HepG2 (cell line): ENCODE results near the gene KANSL1. TPM values are rescaled to one million over a fixed set of nuclear protein-coding genes. Genes with fewer than 3 reads are reported as not detected.

Experiments
- ATAC-seq: fragments of 200-7000 bp; cut with Tn5 transposase; 3 replicates; pipeline ENCODE4 v1.9.1; 2020; ENCODE audit warnings: mild to moderate bottlenecking, moderate library complexity
- BruUV-seq: library from RNA; stranded (reverse); fragments of 400-500 nt; replicated peaks from 2 replicates; lab custom pipeline; 2021; lab: Mats Ljungman, UMichigan
- CTCF ChIA-PET: fragments of 300-600 bp; formaldehyde crosslinking; extraction: SDS; loops from one replicate; lab custom pipeline; 2021; ENCODE audit warnings: low total read pairs, inconsistent platforms, low intra/inter-chr PET ratio; lab: Yijun Ruan, JAX
- POLR2A ChIA-PET: fragments of 350-600 bp; sonication (Branson Sonifier 250); formaldehyde crosslinking; loops from one replicate; lab custom pipeline; 2020; ENCODE audit warnings: antibody characterized with exemption, inconsistent platforms; lab: Yijun Ruan, JAX
- DNase-seq: peaks from one replicate; pipeline ENCODE4 v3.0.0-alpha.2; 2015; ENCODE audit warnings: low spot score
- FAIRE-seq: peaks from 3 replicates; lab custom pipeline; 2011; peaks lifted over from hg19 to GRCh38; lab: Jason Lieb, UNC
- H2AFZ ChIP-seq: one replicate; pipeline ENCODE4 v1.6.1; 2011; ENCODE audit warnings: low read length, inconsistent platforms
- H3K27ac ChIP-seq: fragments of 300-600 bp; 3 replicates; pipeline ENCODE4 v1.8.0; 2011; ENCODE audit warnings: mixed run types, mild to moderate bottlenecking, mixed read lengths, low read length, inconsistent platforms; ENCODE audit not compliant: insufficient read depth; ENCODE audit errors: extremely low read length
- H3K27me3 ChIP-seq, 2 experiments: fragments of 200-600 bp in 1 of 2; 2 replicates in 1 of 2; 3 replicates in 1 of 2; pipeline versions ENCODE4 v1.6.0 to v1.8.0; 2011; ENCODE audit warnings: low read length in 2 of 2, mild to moderate bottlenecking in 2 of 2, moderate library complexity in 2 of 2, inconsistent platforms in 1 of 2; ENCODE audit not compliant: insufficient read depth in 2 of 2, control insufficient read depth in 1 of 2
- H3K36me3 ChIP-seq, 2 experiments: fragments of 200-600 bp in 1 of 2; replicated peaks in 1 of 2; 2 replicates in 1 of 2; 3 replicates in 1 of 2; pipeline versions ENCODE4 v1.5.1 to v1.8.0; 2011; ENCODE audit warnings: low read length in 2 of 2, inconsistent platforms in 1 of 2; ENCODE audit not compliant: insufficient read depth in 2 of 2, control insufficient read depth in 1 of 2
- H3K4me1 ChIP-seq: 2 replicates; pipeline ENCODE4 v1.5.1; 2012; ENCODE audit warnings: low read length, inconsistent platforms; ENCODE audit not compliant: insufficient read depth
- H3K4me2 ChIP-seq: 2 replicates; pipeline ENCODE4 v1.6.0; 2011; ENCODE audit warnings: low read depth, low read length, inconsistent platforms
- H3K4me3 ChIP-seq, 3 experiments: fragments of 200-600 bp in 1 of 3; sonication (generic), shearing (Covaris generic) in 1 of 3; replicated peaks in 1 of 3; 2 replicates each; pipeline ENCODE4 v1.5.1; 2011 to 2016; ENCODE audit warnings: low read length in 3 of 3, inconsistent platforms in 2 of 3, low read depth in 2 of 3, mild to moderate bottlenecking in 2 of 3, control low read depth in 1 of 3, mixed read lengths in 1 of 3; ENCODE audit not compliant: insufficient read depth in 1 of 3
- H3K79me2 ChIP-seq: one replicate; pipeline ENCODE4 v1.6.1; 2011; ENCODE audit warnings: low read length, inconsistent platforms; ENCODE audit not compliant: insufficient read depth
- H3K9ac ChIP-seq: 2 replicates; pipeline ENCODE4 v1.6.0; 2011; ENCODE audit warnings: mild to moderate bottlenecking, low read depth, low read length, inconsistent platforms; ENCODE audit not compliant: insufficient read depth
- H3K9me3 ChIP-seq: 2 replicates; pipeline ENCODE4 v1.5.1; 2012; ENCODE audit warnings: mild to moderate bottlenecking, low read length
- H4K20me1 ChIP-seq: 2 replicates; pipeline ENCODE4 v1.6.0; 2011; ENCODE audit warnings: inconsistent platforms, mild to moderate bottlenecking, low read length, moderate library complexity; ENCODE audit not compliant: insufficient read depth
- FOXO1 ChIP-seq: sonication (generic); formaldehyde crosslinking; IDR thresholded peaks from 2 replicates; pipeline ENCODE4 v1.4.0; 2020; ENCODE audit warnings: missing genetic modification reagents
- POGZ ChIP-seq: sonication (generic); formaldehyde crosslinking; IDR thresholded peaks from 2 replicates; pipeline ENCODE4 v1.4.0; 2020; ENCODE audit warnings: mild to moderate bottlenecking, missing genetic modification reagents
- POLR2G ChIP-seq: fragments of 200-400 bp; formaldehyde crosslinking; IDR thresholded peaks from 2 replicates; pipeline ENCODE4 v1.6.1; 2018; ENCODE audit warnings: mild to moderate bottlenecking, low read depth, low read length, moderate library complexity
- SMARCE1 ChIP-seq: fragments of 450-650 bp; IDR thresholded peaks from 2 replicates; pipeline ENCODE4 v1.6.1; 2017; ENCODE audit warnings: borderline replicate concordance
- ZNF317 ChIP-seq: sonication (generic); formaldehyde crosslinking; IDR thresholded peaks from 2 replicates; pipeline ENCODE4 v1.5.0; 2020; ENCODE audit warnings: mild to moderate bottlenecking, missing genetic modification reagents
- ZNF383 ChIP-seq: sonication (generic); formaldehyde crosslinking; IDR thresholded peaks from 2 replicates; pipeline ENCODE4 v1.4.0; 2020; ENCODE audit warnings: missing genetic modification reagents, mild to moderate bottlenecking, borderline replicate concordance
- ZNF496 ChIP-seq: sonication (generic); formaldehyde crosslinking; IDR thresholded peaks from 2 replicates; pipeline ENCODE4 v1.8.1; 2023; ENCODE audit warnings: mild to moderate bottlenecking, moderate library complexity, missing genetic modification reagents; ENCODE audit not compliant: insufficient replicate concordance
- ZNF598 ChIP-seq: sonication (generic); formaldehyde crosslinking; IDR thresholded peaks from 2 replicates; pipeline ENCODE4 v1.5.1; 2020; ENCODE audit warnings: mild to moderate bottlenecking, missing genetic modification reagents, borderline replicate concordance
- WGBS: methylation state at CpG from one replicate; pipeline ENCODE4 v1.1.6; 2017; ENCODE audit warnings: low lambda C conversion rate; 5-methylcytosine and 5-hydroxymethylcytosine counted together
- in situ Hi-C: cut with HindIII; loops from 2 replicates; pipeline ENCODE4 v1.10.0; 2017; ENCODE audit warnings: low pct_unique_long_range_greater_than_20kb; ENCODE audit not compliant: extremely low pct_ligation_motif_present
- intact Hi-C: fragments of 100-400 bp; cut with micrococcal nuclease; formaldehyde crosslinking; loops from one replicate; pipeline ENCODE4 v1.10.0; 2022; ENCODE audit not compliant: unreplicated experiment
- polyA plus RNA-seq, 8 experiments: library from polyadenylated mRNA; depleted of rRNA in 3 of 8; stranded (reverse) in 7 of 8; unstranded in 1 of 8; fragments of >200 nt; fragmentation: Illumina TruSeq in 4 of 8; extraction: Trizol in 4 of 8; gene quantifications; 2 replicates each; pipeline versions ENCODE4 v1.2.1 to v1.2.3, GENCODE V29; 2011 to 2016; ENCODE audit warnings: low read depth in 4 of 8, missing spikeins in 1 of 8, mixed read lengths in 1 of 8; ENCODE audit not compliant: insufficient read depth in 1 of 8
- total RNA-seq, 5 experiments: library from RNA; depleted of rRNA; stranded (reverse); fragments of >200 nt; fragmentation: Illumina TruSeq; extraction: Trizol; gene quantifications; 2 replicates each; pipeline ENCODE4 v1.2.3, GENCODE V29; 2016; ENCODE audit warnings: low read depth in 1 of 5
- TF ChIP-seq, protein P1 (sequence below): IDR thresholded peaks from 2 replicates; pipeline ENCODE4 v1.6.1; 2016; ENCODE audit warnings: low read depth, control low read depth

KANSL1 gene
- total and polyA plus RNA-seq, 2 of the 13 experiments (the other 11 are each of a cell fraction or from before 2014, with no cell fraction given) = 24.0 to 59.6 TPM

- BruUV-seq = no TSS peak
- CTCF ChIA-PET = no interaction called here
- no peak for FAIRE-seq
Observed at GRCh38 chr17:46020998-46021397, 172.2 kb downstream of the KANSL1 start.

More at GRCh38 chr17:46020998-46021397, 172.2 kb downstream of the KANSL1 start:
- WGBS = 90% methylated on average over 12 of the region's 12 CpGs
- Histone ChIP-seq H3K9me3 (no peaks in the 10 kb centered on the region), H3K79me2 (no peaks in the 10 kb centered on the region), H3K27ac (no peak overlapping the region), H3K9ac (no peak overlapping the region), H3K4me2 (no peak overlapping the region), H3K4me1 (no peaks in the 10 kb centered on the region), H3K27me3 (no peaks in the 10 kb centered on the region), H2AFZ (no peak overlapping the region), H3K4me3 (no peak overlapping the region), H4K20me1 (no peaks in the 10 kb centered on the region), H3K36me3 (no peaks in the 10 kb centered on the region; a peak in 1 of 5 replicates)
- POLR2A ChIA-PET = interaction anchor here (1.3 kb wide), 1 partner anchor 17 kb away, joined by 3 read pairs; no protein-coding TSS in a partner anchor
- TF ChIP-seq FOXO1 = no peak
- TF ChIP-seq ZNF383 = no peak
- TF ChIP-seq POGZ (CRISPR knock-in tag) = no peak
- no peak for TF ChIP-seq ZNF496 (CRISPR knock-in tag)
- no peak for TF ChIP-seq ZNF598 (CRISPR knock-in tag)
- no peak for TF ChIP-seq SMARCE1
- no peak for TF ChIP-seq ZNF317 (CRISPR knock-in tag)
- 0 out of 2 replicates have a peak, but pooled peaks have one; percentile 19 for TF ChIP-seq POLR2G
- TF ChIP-seq, protein P1, sequence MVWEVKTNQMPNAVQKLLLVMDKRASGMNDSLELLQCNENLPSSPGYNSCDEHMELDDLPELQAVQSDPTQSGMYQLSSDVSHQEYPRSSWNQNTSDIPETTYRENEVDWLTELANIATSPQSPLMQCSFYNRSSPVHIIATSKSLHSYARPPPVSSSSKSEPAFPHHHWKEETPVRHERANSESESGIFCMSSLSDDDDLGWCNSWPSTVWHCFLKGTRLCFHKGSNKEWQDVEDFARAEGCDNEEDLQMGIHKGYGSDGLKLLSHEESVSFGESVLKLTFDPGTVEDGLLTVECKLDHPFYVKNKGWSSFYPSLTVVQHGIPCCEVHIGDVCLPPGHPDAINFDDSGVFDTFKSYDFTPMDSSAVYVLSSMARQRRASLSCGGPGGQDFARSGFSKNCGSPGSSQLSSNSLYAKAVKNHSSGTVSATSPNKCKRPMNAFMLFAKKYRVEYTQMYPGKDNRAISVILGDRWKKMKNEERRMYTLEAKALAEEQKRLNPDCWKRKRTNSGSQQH (CRISPR knock-in tag) = no peak
- no peak for ATAC-seq
- intact Hi-C loops (no loop called here), in situ Hi-C loops (loop anchor here (25.0 kb wide), 1 partner anchor 816 kb away; no protein-coding TSS in a partner anchor)
- no peak for DNase-seq
